NCI-H2196 treated with DMSO at 0.1 percent for 48 hours (cell line): ENCODE data around the gene OLA1.
A peak's percentile ranks its signal among the peaks of the same experiment; 100 is the strongest.

Experiments
- DNase-seq: peaks from one replicate; lab custom pipeline; 2025; ENCODE audit not compliant: unreplicated experiment; lab: John Stamatoyannopoulos, UW

The OLA1 gene

GRCh38 chr2:174039551-174040416 is 208.5 kb downstream of the OLA1 start:
- DNase-seq, result peak; percentile 45

GRCh38 chr2:174038462-174038861 is 209.9 kb downstream of the OLA1 start:
- DNase-seq, result no peak

DNA sequence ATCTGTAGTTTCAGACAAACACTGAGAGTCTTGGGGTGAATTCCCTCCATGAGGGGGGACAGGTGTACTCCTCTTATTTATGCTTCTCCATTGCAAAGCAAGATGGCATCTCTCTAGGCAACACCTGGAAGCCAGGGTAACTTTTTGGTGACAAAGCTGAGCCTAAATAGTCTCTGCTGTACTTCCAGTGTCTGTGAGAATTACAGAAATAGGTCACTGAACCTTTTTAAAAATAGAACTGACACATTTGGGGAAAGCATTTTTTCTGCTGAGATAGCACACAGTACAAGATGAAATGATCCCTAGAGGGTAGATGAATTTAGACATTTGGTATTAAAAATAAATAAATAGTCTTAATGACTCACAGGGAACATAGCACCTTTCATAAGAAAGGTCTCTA is 211.5 kb downstream of the OLA1 start:
- no peak for DNase-seq

DNA sequence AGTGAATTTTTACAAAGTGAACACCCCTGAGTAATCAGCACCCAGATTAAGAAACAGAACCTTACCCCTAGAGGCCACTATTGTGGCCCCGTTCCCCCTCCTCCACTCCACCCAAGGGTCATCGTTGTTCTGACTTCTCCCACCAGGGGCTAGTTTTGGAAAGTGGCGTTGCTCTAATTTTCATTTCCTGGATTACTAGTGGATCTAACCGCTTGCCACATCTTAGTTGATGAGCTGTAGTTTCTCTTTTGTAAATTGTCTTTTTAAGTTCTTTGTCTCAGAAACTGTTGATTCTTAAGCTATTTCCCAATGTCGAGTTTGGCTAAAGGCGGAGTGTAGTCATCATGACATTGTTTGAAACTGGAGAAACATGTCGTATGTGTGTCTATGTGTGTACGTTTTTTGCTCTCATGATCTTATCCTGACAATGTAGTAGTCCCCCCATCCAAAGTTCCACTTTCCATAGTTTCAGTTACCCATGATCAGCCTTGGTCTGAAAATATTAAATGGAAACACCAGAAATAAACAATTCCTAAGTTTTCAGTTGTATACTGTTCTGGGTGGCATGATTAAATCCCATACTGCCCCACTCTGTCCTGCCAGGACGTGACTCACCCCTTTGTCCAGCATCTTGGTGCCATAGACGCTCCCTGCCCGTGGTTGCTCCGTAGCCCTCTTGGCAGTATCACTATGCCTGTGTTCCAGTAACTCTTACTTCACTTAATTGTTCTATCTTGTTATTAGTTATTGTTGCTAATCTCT is 212.2 kb downstream of the OLA1 start:
- DNase-seq, result no peak

- DNase-seq, result no peak
These were observed 213.2 kb downstream of the OLA1 start for GRCh38 chr2:174035117-174035635.

- no peak for DNase-seq
These were observed 215.2 kb downstream of the OLA1 start for GRCh38 chr2:174033163-174033550.

GRCh38 chr2:174031226-174031625 is 217.1 kb downstream of the OLA1 start:
- no peak for DNase-seq

DNA sequence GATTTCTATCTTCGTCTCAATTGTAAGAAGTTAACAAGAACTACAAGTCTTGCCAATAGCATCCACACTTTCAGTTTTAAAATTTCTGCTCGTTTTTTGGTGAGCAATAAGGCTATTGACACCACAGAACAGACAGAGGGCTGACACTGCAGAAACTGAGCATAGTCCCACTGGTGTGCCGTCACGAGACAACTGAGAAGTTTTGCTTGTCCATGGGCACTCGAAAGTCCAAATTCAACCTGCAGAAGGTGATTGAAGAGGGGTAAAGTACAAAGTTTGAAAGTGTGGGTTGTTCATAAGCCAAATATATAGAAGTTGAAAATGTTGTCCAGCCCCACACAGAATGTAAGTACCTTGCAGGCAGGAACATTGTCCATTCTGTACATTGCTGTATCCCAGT is 219.4 kb downstream of the OLA1 start:
- DNase-seq, result no peak

DNA sequence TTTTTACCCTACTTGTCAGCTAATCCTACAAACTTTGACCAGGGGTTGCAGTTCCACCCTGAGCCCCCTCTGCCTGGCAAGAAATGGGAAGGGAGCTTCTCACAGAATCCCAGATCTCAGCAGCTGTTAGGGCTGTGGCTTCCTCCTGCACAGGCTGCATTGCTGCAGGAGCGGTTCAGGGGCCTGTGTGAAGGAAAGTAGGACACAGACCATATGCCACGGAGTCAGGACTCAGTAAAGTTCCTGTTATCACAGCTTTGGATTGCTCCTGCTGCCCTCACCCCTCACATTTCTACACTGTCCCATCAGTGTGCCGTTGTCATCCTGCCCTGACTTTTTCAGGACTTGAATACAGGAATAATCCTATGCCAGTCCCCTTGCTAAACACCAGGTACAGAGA is 220.4 kb downstream of the OLA1 start:
- DNase-seq, result no peak

GRCh38 chr2:174026122-174026845 is 222.0 kb downstream of the OLA1 start:
- DNase-seq, result no peak

GRCh38 chr2:174025271-174026121 is 222.8 kb downstream of the OLA1 start:
- no peak for DNase-seq

- no peak for DNase-seq
These were observed 223.6 kb downstream of the OLA1 start for GRCh38 chr2:174024524-174025270.

DNA sequence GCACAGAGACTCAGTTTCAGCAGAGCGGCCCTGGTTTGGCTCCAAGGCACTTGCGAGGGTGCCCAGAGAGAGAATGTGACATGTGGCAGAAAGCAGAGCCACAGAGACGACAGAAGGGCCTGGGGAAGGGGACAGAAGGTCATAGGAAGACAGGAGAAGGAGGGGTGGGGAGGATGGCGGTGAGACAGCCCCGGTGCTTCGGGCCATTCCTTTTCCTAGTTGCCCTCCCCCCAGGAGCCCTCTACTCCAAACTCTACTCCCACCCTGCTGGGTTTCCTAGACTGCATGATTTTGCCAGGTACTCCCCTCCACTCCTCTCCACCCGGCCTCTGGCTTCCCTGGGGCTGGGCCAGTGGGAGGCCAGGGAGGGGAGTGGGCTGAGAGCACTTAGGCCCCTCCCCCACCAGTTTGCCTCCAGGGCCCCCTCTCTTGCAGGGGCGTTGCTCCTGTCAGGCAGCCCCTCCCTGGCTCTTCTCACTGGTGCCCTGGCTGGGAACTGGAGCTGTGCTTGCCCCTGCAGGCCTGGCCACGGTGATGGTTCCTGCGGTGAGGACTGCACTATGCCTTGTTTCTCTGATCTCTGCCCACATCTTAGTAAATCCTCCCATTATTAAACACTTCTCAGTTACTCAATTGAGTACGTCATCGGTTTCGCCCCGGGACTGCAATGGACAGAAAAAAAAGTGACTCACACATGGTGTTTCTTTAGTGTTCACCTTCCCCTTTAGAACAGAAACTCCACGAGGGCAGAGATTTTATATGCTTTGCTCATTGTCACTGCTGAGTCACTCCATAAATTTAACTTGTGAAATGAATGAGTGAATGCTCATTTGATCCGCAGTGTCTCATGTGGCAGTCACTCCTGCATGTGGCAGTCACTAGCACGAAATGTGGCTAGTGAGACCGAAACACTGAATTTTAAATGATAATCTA is 224.5 kb downstream of the OLA1 start:
- no peak for DNase-seq
